K562 (cell line): Measurements from ENCODE around the gene SRRT. TPM values are rescaled to one million over a fixed set of nuclear protein-coding genes. Genes with fewer than 3 reads are reported as not detected.
A peak's percentile ranks its signal among the peaks of the same experiment; 100 is the strongest.

Experiments
- ATF6 ChIP-seq: sonication (generic); formaldehyde crosslinking; IDR thresholded peaks from 2 replicates; pipeline ENCODE4 v1.4.0; 2020; ENCODE audit warnings: mild to moderate bottlenecking, missing genetic modification reagents
- CHD4 ChIP-seq: fragments of 200-600 bp; sonication (generic); IDR thresholded peaks from 3 replicates; pipeline ENCODE4 v1.6.1; 2012; ENCODE audit warnings: low read depth, mild to moderate bottlenecking, mixed read lengths, low read length, inconsistent platforms; ENCODE audit not compliant: insufficient read depth, insufficient replicate concordance, poor library complexity, severe bottlenecking
- FIP1L1 ChIP-seq: fragments of 200-400 bp; formaldehyde crosslinking; IDR thresholded peaks from 2 replicates; pipeline ENCODE4 v1.6.1; 2018; ENCODE audit warnings: mild to moderate bottlenecking, low read depth, low read length; ENCODE audit not compliant: poor library complexity, severe bottlenecking
- HCFC1 ChIP-seq: IDR thresholded peaks from 2 replicates; pipeline ENCODE4 v1.6.1; 2012; ENCODE audit warnings: low read depth, low read length, improper control_type of control experiment
- HSF4 ChIP-seq: fragments of 250-450 bp; sonication (Bioruptor Pico); IDR thresholded peaks from 2 replicates; pipeline ENCODE4 v2.1.2; 2022; ENCODE audit warnings: mild to moderate bottlenecking, moderate library complexity, borderline replicate concordance
- MAX ChIP-seq: sonication (generic); formaldehyde crosslinking; IDR thresholded peaks from 2 replicates; pipeline ENCODE4 v1.9.0; 2022; ENCODE audit warnings: mild to moderate bottlenecking, missing genetic modification reagents
- MEF2A ChIP-seq: IDR thresholded peaks from 2 replicates; pipeline ENCODE4 v1.6.1; 2011; ENCODE audit warnings: low read depth, mild to moderate bottlenecking, low read length, moderate library complexity; ENCODE audit not compliant: control insufficient read depth
- NEUROD1 ChIP-seq: fragments of 150-350 bp; IDR thresholded peaks from 2 replicates; pipeline ENCODE4 v1.6.1; 2014; ENCODE audit warnings: borderline replicate concordance, low read length, low read depth; ENCODE audit not compliant: partially characterized antibody
- REST ChIP-seq, 2 experiments: fragments of 450-650 bp; formaldehyde crosslinking in 1 of 2; IDR thresholded peaks; 2 replicates each; pipeline versions ENCODE4 v1.4.0 to v1.6.1; 2014 to 2020; ENCODE audit warnings: mild to moderate bottlenecking in 2 of 2, borderline replicate concordance in 1 of 2, low read depth in 1 of 2
- TAF15 ChIP-seq: fragments of 200-400 bp; formaldehyde crosslinking; IDR thresholded peaks from 2 replicates; pipeline ENCODE4 v1.6.1; 2017; ENCODE audit warnings: mild to moderate bottlenecking, low read depth, low read length, moderate library complexity
- ZBTB2 ChIP-seq: fragments of 450-650 bp; IDR thresholded peaks from 2 replicates; pipeline ENCODE4 v1.6.1; 2016; ENCODE audit warnings: antibody characterized with exemption
- ZNF212 ChIP-seq: fragments of 450-650 bp; formaldehyde crosslinking; IDR thresholded peaks from 2 replicates; pipeline ENCODE4 v1.4.0; 2020; ENCODE audit warnings: mild to moderate bottlenecking
- polyA plus RNA-seq, 8 experiments: library from polyadenylated mRNA; depleted of rRNA in 4 of 8; stranded (reverse) in 5 of 8; unstranded in 3 of 8; fragments of >200 nt; fragmentation: Nextera tagmentation in 2 of 8; fragmentation: Illumina TruSeq in 1 of 8; extraction: Ambion mirVana in 2 of 8; extraction: Trizol in 1 of 8; gene quantifications; 2 replicates each; pipeline versions ENCODE4 v1.2.1 to v1.2.3, GENCODE V29; 2011 to 2014; ENCODE audit warnings: inconsistent platforms in 1 of 8, missing spikeins in 1 of 8
- total RNA-seq, 7 experiments: library from RNA; depleted of rRNA in 6 of 7; stranded (reverse); fragments of >200 nt in 6 of 7; fragmentation: Illumina TruSeq in 2 of 7; extraction: Trizol in 2 of 7; gene quantifications; 2 replicates each; pipeline versions ENCODE4 v1.2.1 to v1.2.3, GENCODE V29; 2011 to 2021; ENCODE audit warnings: low replicate concordance in 1 of 7

SRRT gene
- total and polyA plus RNA-seq, 9 of the 15 experiments (the other 6 are each of a cell fraction or from before 2014, with no cell fraction given), result 10.3 to 263 (median 84.4) TPM

- TF ChIP-seq ATF6 (CRISPR knock-in tag) (peak; percentile 44; the same call in 1 of the 2 replicates), REST (IDR thresholded peaks at IDR 0.05; ENCODE audit: borderline replicate concordance) (peak; percentile 51), REST (CRISPR knock-in tag; IDR thresholded peaks at IDR 0.05; ENCODE audit: low read depth) (0 out of 2 replicates have a peak, but pooled peaks have one; percentile 29), MAX (peak; percentile 53), ZBTB2 (peak; percentile 85), MEF2A (no peak), HSF4 (no peak), TAF15 (no peak), NEUROD1 (peak; percentile 8), HCFC1 (0 out of 2 replicates have a peak, but pooled peaks have one; percentile 2), FIP1L1 (peak; percentile 28), CHD4 (peak; percentile 69), ZNF212 (CRISPR knock-in tag) (0 out of 2 replicates have a peak, but pooled peaks have one; percentile 38)
Observed at GRCh38 chr7:100827330-100828226, 47.3 kb upstream of the SRRT start, which contains the start of gene EPHB4 (continued).
